ENCODE data around the gene TM4SF4.

TM4SF4 gene

DNA sequence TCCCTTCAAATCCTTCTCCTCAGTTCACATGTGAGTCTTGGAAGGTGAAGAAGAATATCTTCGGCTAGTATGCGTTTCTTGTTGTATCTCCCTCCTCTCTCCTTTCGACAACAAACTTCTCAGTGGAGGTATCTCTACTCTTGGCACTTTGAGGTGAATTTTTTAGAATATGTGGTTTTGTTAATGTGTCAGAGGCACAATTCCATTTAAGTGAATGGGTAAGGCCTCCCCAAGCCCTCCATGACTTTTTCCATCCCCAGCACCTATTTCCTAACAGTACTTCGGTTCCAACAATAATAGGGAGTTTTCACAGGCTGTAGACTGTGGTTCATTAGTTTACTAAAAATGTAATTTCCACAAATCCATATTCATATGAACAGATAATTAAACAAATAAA lies 74.2 kb downstream of the TM4SF4 start:
- DNase-seq (ENCODE audit: low spot score), result no peak

DNA sequence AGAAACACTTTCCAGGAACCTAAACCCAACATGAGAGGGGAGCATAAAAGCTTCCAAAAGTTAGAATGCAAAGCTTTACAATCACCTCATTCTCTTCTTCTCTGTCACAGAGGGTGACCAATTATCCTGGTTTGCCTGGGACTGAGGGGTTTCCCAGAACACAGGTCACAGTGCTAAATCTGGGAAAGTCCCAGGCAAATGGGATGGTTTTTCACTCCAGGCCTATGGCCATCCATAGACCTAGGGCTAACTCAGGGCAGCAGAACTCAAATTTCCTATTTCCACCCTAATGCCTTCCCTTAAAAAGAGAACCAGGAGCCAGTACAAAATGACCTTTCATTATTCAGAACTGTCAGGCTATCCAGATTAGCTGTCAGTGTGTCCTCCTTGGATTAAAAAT lies 77.0 kb downstream of the TM4SF4 start:
- DNase-seq (ENCODE audit: low spot score), result no peak

DNA sequence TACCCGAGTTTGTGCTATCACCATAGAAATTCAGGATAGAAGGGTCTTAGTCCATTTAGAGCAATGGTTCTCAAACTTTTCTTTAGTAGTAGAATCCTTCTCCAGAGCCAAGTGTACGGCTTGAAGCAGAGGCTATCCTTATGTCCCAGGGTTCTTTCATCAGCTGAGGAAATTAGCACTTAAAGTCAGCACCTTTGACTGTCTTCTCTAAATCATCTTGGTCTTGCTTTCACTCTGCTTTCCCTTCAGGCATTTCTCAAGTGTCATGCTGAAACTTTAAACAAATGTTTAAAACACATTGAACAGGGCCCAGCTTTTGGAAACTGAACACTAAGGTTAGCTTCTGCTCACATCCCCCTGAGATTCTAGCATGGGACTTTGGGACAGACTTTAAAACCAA lies 78.2 kb downstream of the TM4SF4 start:
- no peak for DNase-seq (ENCODE audit: low spot score)

Data from RKO (cell line).